ENCODE results near the gene SPOP. TPM values are rescaled to one million over a fixed set of nuclear protein-coding genes. Genes with fewer than 3 reads are reported as not detected.

SPOP gene
- total RNA-seq, 1 donor from 2014 or later: 50.1 TPM

- no peak overlapping the region for H3K27ac Mint-ChIP-seq
- no peak overlapping the region for H3K4me3 Mint-ChIP-seq (ENCODE audit: low read depth)
- intact Hi-C loops (cut with micrococcal nuclease): loop anchor here (5.0 to 10.0 kb wide), 2 partner anchors 196 to 372 kb away; partner anchors contain the start of gene FAM117A
- no peaks in the 10 kb centered on the region for H3K36me3 Mint-ChIP-seq (ENCODE audit: low read depth)
- no peak for DNase-seq (ENCODE audit: low spot score)
- H3K4me1 Mint-ChIP-seq (ENCODE audit: low read depth): peaks cover 23% of the 10 kb centered on the region
- peaks cover 21% of the 10 kb centered on the region for H3K27me3 Mint-ChIP-seq (ENCODE audit: low read depth)
- H3K9me3 Mint-ChIP-seq: no peaks in the 10 kb centered on the region
Observed at GRCh38 chr17:49566668-49567071, 111.2 kb downstream of the SPOP start.

GRCh38 chr17:49565948-49566491 lies 111.9 kb downstream of the SPOP start:
- Mint-ChIP-seq H3K4me1 (ENCODE audit: low read depth) (peaks cover 17% of the 10 kb centered on the region), H3K27ac (no peak overlapping the region), H3K9me3 (no peaks in the 10 kb centered on the region), H3K27me3 (ENCODE audit: low read depth) (peaks cover 14% of the 10 kb centered on the region), H3K36me3 (ENCODE audit: low read depth) (no peaks in the 10 kb centered on the region), H3K4me3 (ENCODE audit: low read depth) (no peak overlapping the region)
- no peak for DNase-seq (ENCODE audit: low spot score)
- intact Hi-C loops (cut with micrococcal nuclease): loop anchor here (5.0 to 10.0 kb wide), 2 partner anchors 196 to 371 kb away; partner anchors contain the start of gene FAM117A

DNA sequence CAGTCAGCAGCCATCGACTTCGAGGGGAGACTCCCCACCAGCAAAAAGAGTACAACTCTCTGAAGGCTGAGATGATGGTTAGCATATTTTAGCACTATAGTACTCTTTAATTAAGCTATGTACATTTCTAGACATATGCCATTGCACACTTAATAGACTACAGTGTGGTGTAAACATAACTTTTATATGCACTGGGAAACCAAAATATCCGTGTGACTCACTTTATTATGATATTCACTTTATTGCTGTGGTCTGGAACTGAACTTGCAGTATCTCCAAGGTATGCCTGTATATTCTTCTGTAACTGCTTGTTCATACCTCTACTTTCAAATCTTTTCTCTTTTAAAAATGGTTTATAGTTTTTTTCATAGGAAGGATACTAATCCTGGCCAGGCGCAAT lies 113.3 kb downstream of the SPOP start:
- no peaks in the 10 kb centered on the region for H3K9me3 Mint-ChIP-seq
- no peak overlapping the region for H3K27ac Mint-ChIP-seq
- H3K27me3 Mint-ChIP-seq (ENCODE audit: low read depth): peaks cover 17% of the 10 kb centered on the region
- H3K4me1 Mint-ChIP-seq (ENCODE audit: low read depth): peaks cover 15% of the 10 kb centered on the region
- no peaks in the 10 kb centered on the region for H3K36me3 Mint-ChIP-seq (ENCODE audit: low read depth)
- intact Hi-C loops (cut with micrococcal nuclease): loop anchor here (5.0 to 10.0 kb wide), 2 partner anchors 198 to 370 kb away; partner anchors contain the start of gene FAM117A
- no peak overlapping the region for H3K4me3 Mint-ChIP-seq (ENCODE audit: low read depth)
- DNase-seq (ENCODE audit: low spot score): no peak

DNA sequence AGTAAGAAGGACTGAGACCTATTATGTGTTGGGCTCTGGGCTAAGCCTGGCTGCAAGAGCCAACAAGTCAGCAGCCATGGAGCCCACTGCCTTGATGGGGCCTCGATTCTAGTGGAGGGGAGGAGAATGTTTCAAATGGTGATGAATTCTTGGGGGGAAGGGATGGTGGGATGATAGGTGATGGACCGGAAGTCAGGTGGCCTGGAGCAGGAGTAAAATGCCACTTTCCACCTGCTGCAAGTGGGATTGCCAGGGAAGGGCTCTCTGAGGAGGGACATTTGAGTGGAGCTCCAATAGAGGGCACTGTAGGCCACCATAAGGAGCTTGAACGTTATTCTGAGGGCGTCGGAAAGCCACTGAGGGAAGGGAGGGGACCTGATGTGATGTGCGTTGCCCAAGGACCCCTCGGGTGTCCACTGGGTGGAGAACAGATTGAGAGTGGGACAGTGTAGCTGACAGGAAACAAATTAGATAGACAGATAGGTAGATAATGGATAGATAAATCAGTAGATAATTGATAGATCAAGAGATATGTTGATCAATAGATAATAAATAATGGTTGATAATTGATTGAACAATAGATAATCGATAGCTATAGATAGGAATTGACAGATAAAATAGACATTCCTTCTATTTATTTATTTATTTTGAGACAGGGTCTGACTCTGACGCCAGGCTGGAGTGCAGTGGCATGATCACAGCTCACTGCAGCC lies 120.4 kb downstream of the SPOP start:
- DNase-seq (ENCODE audit: low spot score): no peak
- H3K27me3 Mint-ChIP-seq (ENCODE audit: low read depth): peaks cover 18% of the 10 kb centered on the region
- no peaks in the 10 kb centered on the region for H3K36me3 Mint-ChIP-seq (ENCODE audit: low read depth)
- H3K4me3 Mint-ChIP-seq (ENCODE audit: low read depth): no peak overlapping the region
- peaks cover 3% of the 10 kb centered on the region for H3K4me1 Mint-ChIP-seq (ENCODE audit: low read depth)
- no peaks in the 10 kb centered on the region for H3K9me3 Mint-ChIP-seq
- no peak overlapping the region for H3K27ac Mint-ChIP-seq
- intact Hi-C loops (cut with micrococcal nuclease): loop anchor here (2.0 to 5.0 kb wide), 2 partner anchors 60 to 149 kb away; partner anchors contain the start of gene NGFR

DNA sequence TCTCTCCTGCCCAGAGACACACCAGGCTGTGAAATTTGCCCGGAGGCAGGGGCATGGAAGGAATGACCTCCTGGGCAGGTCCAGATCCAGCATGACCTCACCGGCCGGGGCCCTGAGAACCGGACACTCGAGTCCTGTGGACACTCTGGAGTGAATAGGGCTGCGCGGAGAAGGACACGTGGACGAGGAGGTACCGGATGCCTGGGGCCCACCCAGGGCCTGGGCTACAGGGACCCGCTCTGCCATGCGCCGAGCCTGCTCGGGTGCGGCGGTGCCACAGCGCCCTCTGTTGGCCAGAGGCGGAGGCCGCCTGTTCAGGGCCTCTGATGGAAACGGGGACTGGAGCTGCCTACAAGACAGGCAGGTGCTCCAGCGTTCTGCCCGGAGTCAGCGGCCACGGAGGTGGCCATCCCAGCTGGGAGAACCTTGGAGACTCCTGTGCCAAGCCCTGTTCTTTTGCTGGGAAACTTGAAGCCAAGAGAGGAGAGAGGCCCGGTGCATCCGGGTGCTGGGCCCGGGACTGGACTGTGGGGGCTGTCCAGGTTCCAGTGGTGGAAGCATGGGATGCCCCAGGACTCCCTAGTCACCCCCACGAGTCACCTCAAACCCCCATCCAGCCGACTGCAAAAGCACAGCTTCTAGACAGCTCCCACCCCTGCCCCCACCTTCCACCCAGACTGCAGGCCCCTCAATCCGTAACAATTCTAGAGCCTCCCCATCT lies 121.5 kb downstream of the SPOP start:
- Mint-ChIP-seq H3K4me1 (ENCODE audit: low read depth) (peaks cover 3% of the 10 kb centered on the region), H3K36me3 (ENCODE audit: low read depth) (no peaks in the 10 kb centered on the region), H3K27me3 (ENCODE audit: low read depth) (peaks cover 16% of the 10 kb centered on the region), H3K27ac (no peak overlapping the region), H3K4me3 (ENCODE audit: low read depth) (no peak overlapping the region), H3K9me3 (no peaks in the 10 kb centered on the region)
- peak; percentile 76 for DNase-seq (ENCODE audit: low spot score)
- intact Hi-C loops (cut with micrococcal nuclease): loop anchor here (1.0 to 5.0 kb wide), 3 partner anchors 59 to 148 kb away; partner anchors contain the start of gene NGFR

DNA sequence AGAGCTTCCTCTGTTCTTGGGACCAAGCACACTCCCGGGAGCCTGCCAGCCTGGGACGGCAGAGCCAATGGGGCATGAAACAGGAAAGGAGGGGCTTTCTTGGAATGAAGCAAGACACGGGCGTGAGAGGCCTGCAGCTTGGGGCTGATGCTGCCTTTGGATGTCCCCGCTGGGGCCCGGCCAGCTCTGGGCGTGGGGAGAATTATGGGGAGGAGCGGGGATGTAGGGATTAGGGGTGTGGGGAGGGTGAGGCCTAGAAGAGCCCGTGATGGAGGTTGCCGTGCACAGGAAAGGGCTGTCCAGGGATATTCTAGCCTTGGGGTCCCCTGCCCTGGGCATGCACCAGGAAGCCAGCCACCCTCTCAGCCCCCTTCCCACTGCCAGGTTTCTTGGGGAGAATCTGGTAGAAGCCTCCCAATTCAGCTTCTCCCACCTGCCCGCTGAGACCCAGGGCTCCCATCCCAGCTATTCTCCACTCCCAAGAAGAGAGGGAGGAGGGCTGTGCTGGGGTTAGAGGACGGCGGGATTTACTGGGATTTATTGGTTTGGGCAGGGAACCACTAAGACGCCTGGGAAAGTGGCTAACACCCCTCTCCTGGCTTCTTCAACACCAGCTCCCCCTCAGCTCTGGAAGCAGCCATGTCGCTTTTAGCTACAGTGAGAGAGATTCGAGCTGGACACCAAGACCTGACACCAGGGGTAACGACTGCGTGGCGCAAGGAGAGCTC lies 122.2 kb downstream of the SPOP start:
- Mint-ChIP-seq H3K27me3 (ENCODE audit: low read depth) (peaks cover 12% of the 10 kb centered on the region), H3K27ac (no peak overlapping the region), H3K9me3 (no peaks in the 10 kb centered on the region), H3K4me1 (ENCODE audit: low read depth) (peaks cover 3% of the 10 kb centered on the region), H3K36me3 (ENCODE audit: low read depth) (no peaks in the 10 kb centered on the region), H3K4me3 (ENCODE audit: low read depth) (no peak overlapping the region)
- intact Hi-C loops (cut with micrococcal nuclease): loop anchor here (1.0 to 5.0 kb wide), 3 partner anchors 58 to 147 kb away; partner anchors contain the start of gene NGFR
- DNase-seq (ENCODE audit: low spot score): no peak

DNA sequence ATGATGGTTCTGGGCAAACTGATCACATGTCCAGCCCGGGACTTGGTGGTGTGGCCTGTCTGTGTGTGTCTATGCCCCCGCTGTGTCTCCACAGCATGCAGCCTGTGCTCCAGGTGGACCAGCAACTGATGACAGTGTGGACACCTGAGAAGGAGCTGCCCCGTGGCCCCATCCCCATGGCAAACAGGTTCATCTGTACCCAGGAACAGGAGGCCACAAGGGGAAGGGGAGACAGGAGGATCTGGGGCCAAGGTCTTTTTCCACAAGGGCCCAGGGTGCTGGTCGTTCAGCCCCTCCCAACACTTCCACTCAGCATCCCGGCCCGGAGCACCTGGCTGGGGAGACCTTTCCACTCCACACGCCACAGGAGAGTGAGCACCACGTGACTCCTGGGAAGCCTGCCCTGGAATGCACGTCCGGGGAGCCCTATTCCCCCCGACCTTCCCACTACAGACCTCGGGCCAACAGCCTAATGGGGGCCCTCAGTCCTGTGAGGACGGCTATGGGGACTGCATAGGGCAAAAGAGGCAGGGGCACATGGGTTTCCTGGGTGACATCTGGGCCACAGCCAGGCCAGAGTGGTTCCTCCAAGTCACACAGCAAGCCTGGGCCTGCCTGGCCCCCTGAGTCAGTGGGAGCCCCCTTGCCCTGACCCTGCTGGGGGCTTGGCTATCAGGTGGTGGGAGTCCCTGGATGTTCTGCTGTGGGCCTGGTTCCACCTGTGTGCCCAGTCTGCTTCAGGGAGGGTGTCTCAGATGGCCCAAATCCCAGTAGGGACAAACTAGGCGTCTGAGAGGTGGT lies 123.0 kb downstream of the SPOP start:
- Mint-ChIP-seq H3K36me3 (ENCODE audit: low read depth) (no peaks in the 10 kb centered on the region), H3K4me1 (ENCODE audit: low read depth) (peaks cover 3% of the 10 kb centered on the region), H3K9me3 (no peaks in the 10 kb centered on the region), H3K27me3 (ENCODE audit: low read depth) (peaks cover 9% of the 10 kb centered on the region), H3K4me3 (ENCODE audit: low read depth) (no peak overlapping the region), H3K27ac (no peak overlapping the region)
- intact Hi-C loops (cut with micrococcal nuclease): loop anchor here (5.0 kb wide), 1 partner anchor 58 kb away; the partner anchor contains the start of gene NGFR
- no peak for DNase-seq (ENCODE audit: low spot score)

- H3K4me3 Mint-ChIP-seq (ENCODE audit: low read depth): no peak overlapping the region
- H3K27ac Mint-ChIP-seq: no peak overlapping the region
- no peak for DNase-seq (ENCODE audit: low spot score)
- H3K27me3 Mint-ChIP-seq (ENCODE audit: low read depth): peaks cover 6% of the 10 kb centered on the region
- H3K4me1 Mint-ChIP-seq (ENCODE audit: low read depth): peaks cover 3% of the 10 kb centered on the region
- intact Hi-C loops (cut with micrococcal nuclease): no loop called here
- H3K36me3 Mint-ChIP-seq (ENCODE audit: low read depth): no peaks in the 10 kb centered on the region
- no peaks in the 10 kb centered on the region for H3K9me3 Mint-ChIP-seq
Observed at GRCh38 chr17:49553676-49554335, 124.1 kb downstream of the SPOP start.

GRCh38 chr17:49552070-49552751 lies 125.7 kb downstream of the SPOP start:
- no peaks in the 10 kb centered on the region for H3K36me3 Mint-ChIP-seq (ENCODE audit: low read depth)
- H3K9me3 Mint-ChIP-seq: no peaks in the 10 kb centered on the region
- no peak overlapping the region for H3K4me3 Mint-ChIP-seq (ENCODE audit: low read depth)
- no peaks in the 10 kb centered on the region for H3K27me3 Mint-ChIP-seq (ENCODE audit: low read depth)
- H3K4me1 Mint-ChIP-seq (ENCODE audit: low read depth): no peaks in the 10 kb centered on the region
- no peak for DNase-seq (ENCODE audit: low spot score)
- no peak overlapping the region for H3K27ac Mint-ChIP-seq
- intact Hi-C loops (cut with micrococcal nuclease): no loop called here

- Mint-ChIP-seq H3K4me1 (ENCODE audit: low read depth) (no peaks in the 10 kb centered on the region), H3K27me3 (ENCODE audit: low read depth) (no peaks in the 10 kb centered on the region), H3K9me3 (no peaks in the 10 kb centered on the region), H3K36me3 (ENCODE audit: low read depth) (no peaks in the 10 kb centered on the region), H3K27ac (no peak overlapping the region), H3K4me3 (ENCODE audit: low read depth) (no peak overlapping the region)
- no peak for DNase-seq (ENCODE audit: low spot score)
- intact Hi-C loops (cut with micrococcal nuclease): no loop called here
Observed at GRCh38 chr17:49551221-49552069, 126.5 kb downstream of the SPOP start.

Measured in activated T-helper 2 cell treated with anti-CD3 and anti-CD28 coated beads, Interferon-gamma antibody, Interleukin-2, Interleukin-4, amounts not matched to agents 10 μg/mL and 5 μg/mL and 100 μg/mL, durations not matched to agents 14 hours and 24 hours and 36 hours (primary cell).